Activated CD4-positive, alpha-beta T cell treated with anti-CD3 and anti-CD28 coated beads, Interleukin-2, amount 50 U/mL, for 16 hours (primary cell): ENCODE measurements around the gene EMC10.
A peak's percentile ranks its signal among the peaks of the same experiment; 100 is the strongest.

Experiments
- DNase-seq: peaks from one replicate; pipeline ENCODE4 v3.0.0-alpha.2; 2020

Gene EMC10

DNA sequence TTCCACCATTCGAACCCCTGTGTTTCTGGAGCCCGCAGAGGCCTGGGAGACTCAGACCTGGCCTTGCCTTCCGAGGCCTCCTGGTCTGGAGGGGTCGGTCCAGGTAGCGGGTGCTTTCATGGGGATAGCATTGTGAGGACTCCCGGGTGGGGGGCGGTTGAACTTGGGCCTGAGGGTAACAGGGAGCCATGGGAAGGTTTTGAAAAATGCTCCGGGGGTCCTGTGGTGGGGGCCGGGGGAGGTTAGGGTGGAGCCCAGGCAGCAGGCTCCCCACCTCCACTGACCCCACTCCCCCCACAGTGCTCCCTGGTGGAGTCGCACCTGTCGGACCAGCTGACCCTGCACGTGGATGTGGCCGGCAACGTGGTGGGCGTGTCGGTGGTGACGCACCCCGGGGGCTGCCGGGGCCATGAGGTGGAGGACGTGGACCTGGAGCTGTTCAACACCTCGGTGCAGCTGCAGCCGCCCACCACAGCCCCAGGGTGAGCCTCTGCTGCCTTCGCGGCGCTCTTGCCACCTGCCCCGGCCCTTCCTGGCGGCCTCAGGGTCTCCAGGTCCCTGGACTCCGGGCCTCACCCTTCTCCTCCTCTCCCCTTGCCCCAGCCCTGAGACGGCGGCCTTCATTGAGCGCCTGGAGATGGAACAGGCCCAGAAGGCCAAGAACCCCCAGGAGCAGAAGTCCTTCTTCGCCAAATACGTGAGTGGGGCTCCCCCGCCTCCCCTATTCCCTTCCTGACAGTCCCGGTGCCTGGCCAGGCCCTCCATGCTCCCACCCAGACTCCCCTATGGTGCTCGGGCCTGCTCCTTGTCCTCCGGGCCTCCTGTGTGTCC, 4.2 kb downstream of the EMC10 start:
- no peak for DNase-seq

DNA sequence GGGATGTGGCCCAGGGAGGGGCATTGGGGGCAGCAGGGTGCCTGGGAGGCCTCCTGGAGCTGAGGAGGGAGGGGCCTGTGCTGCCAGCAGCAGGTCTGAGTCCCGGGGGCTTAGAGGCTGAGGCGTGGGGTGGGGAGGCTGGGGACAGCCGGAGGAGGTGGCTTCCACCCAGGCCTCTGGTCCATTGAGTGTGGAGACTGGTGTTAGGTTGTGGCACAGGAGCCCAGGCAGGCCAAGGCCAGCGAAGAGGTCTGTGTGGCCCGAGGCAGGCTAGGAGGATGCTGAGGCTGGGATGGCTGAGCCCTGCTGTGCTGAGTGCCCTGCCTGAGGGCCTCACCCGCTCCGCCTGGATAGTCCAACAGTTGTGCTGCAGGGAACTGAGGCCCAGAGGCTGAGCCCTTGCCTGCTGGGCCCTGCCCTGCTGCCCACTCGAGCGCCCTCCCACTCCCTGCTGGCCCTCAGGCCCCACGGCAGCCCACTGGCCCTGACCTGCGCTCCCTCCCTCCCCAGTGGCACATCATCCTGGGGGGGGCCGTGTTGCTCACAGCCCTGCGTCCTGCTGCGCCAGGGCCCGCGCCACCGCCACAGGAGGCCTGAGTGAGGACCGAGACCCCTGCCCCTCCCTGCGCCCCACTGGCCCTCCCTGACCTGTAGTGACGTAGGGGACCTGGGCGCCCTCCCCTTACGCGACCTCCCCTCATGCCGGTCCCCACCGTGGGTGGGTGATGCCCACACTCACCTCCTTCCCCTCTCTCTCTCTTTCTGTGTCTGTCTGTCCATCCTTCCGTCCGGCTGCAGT, 5.2 kb downstream of the EMC10 start:
- DNase-seq, result no peak

DNA sequence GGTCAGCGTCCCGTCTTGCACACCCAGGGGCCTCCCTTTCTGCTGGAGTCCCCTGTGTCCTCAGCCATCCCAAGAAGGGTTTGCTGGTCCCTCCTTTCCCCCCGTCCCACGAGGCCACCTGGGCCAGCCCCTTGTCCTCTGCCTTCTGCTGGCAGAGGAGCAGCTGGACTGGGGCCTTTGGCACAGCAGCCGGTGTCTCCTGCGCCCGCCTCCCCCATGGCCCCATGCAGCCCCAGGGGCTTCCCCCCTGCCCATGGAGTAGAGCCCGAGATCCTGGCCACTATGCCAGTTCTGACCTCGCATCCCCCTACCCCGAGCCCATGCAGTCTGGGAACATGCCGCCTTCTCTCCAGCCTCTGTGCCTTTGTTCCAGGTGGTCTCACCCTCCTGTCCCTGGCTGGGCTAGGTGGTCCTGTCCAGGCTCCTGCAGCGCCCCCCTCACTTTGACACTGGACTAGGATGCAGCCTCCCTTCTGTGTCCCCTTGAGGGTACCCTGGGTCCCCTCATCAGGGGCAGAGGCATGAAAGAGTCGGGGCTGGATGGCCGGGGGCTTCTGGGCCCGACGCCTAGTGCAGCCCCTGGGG, 6.1 kb downstream of the EMC10 start:
- no peak for DNase-seq

DNA sequence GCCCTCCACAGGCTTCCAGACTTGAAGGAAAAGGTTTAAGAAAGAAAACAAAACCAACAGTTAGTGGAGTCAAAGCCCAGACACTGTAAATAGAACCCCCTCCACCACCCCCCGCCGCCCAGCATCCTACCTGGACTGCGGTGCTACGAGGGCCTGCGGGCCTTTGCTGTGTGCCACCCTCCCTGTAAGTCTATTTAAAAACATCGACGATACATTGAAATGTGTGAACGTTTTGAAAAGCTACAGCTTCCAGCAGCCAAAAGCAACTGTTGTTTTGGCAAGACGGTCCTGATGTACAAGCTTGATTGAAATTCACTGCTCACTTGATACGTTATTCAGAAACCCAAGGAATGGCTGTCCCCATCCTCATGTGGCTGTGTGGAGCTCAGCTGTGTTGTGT, 6.6 kb downstream of the EMC10 start:
- DNase-seq, result no peak

DNA sequence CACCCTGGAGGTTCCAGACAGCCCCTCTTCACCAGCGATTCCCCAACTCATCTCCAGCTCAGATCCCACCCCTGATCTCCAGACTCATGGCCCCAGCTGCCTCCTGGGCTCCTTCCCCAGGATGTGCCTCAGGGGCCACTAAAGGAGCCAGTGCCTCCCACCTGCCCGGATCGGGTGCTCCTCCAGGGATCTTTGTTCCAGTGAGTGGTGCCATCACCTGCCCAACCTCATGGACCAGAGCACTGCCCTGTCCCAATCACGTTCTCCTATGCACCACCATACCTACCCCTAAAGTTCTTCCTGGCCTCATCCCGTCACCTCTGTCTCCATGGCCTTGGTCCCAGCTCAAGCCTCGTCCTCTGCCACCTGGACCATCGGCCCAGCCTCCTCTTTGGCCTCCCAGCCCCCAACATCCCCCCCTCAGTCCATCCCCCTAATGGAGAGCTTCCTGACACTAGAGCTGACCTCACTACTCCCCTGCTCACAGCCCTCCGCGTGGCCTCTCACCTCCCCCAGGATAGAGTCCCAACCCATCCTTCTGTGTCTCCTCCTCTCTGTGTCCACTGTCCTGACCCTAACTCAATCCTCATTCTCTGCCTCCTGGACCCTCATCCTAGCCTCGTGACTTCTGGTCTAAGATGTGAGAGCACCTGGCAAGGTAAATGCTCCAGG, 9.1 kb downstream of the EMC10 start:
- DNase-seq, result no peak

DNA sequence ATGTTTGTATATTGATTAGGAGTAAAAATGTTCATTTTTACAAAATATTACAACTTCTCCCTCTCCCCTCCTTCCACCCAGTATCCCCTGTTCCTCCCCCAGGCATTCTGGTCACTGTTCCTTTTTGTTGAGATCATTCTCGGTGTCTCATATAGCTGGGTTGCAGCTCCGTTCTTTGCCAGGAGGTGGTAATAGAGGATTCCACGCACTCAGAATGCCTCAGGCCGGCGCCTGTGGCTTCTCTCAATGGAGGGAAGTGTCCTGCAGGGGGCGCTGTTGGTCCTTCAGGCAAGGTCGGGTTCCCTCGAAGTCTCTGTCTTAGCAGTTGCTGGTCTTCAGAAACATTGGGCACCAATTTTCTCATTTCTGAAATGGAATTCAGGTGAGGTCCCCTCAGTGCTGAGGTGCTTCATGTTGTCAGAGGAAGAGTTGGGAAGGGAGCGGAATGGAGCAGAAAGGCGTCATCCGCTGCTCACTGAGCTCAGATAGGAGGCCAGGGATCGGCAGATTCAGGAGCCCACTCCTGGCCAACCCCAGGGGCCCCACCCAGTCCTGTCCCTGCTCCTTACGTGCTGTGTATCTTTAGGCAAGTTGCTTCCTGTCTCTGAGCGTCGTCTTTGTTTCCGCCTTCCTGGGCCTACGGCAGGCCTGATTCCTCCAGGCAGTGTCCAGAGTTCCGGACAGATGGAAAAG, 10.7 kb downstream of the EMC10 start:
- DNase-seq, result peak; percentile 47

DNA sequence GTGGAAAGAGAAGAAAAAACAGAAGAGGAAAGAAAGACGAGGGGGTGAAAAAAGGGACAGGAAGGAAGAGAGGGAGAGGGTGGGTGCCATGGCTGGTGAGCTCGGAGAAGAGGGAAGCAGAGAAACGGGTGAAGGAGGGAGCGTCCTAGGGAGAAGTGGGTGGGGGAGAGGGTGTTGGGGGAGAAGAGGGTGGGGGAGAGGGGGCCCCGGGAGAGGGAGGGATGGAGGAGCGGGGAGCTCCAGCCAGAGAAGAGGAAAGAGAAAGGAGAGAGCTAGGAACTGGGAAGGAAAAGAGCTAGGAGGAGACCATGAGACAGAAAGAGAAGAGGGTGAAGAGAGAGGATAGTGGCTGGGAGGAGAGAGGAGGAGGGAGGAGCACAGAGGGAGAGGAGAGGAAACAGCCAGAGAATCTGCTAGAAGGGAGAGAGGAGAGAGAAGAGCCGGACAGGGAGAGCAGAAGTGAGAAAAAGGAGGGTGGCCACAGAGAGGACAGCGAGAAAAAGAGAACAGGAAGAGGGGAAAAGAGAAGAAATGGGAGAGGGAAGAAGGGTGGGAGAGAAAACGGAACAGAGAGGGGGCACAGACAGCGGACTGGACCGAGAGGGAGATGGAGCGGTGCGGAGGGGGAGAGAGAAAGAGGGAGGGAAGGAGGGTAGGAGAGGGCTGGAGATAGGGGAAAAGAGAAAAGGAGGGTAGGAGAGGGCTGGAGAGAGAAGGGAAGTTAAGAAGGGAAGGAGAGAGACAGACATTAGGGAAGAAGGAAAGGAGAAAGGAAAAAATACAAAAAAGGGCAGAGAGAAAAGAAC, 12.3 kb downstream of the EMC10 start:
- DNase-seq, result no peak

DNA sequence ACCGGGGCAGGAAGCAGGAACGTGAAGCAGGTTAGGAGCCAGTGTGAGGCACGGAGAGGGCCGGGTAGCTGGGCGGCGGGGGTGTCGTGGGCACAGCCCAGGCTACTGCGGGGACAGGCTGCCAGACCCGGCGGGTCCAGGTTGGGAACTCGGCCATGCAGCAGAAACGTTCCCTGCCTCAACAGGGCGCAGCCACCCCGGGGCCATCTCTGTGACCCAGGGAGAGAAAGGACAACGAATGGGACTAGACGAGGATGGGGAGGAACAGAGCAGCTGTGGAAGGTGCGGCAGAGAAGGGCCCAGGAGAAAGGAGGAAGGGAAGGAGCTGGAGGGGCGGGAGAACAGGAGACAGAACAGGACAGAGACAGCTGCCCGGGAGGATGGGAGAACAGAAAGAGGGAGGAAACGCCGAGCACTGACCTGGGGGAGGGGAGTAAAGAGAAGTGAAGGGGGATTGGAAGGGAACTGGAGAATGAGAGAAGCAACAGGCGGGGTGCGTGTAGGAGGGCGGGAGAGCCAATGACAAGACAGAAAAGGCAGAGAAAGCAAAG, 13.2 kb downstream of the EMC10 start:
- DNase-seq, result no peak

DNA sequence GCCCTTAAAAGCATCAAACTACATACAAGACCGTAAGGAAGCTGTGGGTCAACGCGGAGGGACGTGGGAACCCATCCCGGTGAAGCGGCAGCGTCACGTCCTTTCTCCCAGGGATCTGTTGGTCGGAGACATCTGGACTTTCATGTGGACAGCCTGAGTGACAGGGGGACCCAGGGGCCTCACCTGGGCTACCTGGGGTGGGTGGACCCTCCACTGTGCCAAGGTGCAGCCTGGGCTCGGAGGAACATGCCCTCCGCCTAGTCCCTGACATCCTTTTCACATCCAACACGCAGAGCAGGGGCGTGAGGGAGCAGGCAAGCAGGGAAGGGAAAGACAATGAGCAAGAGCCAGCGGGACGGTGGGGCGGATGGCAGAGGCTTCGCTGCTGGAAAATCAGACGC, 14.1 kb downstream of the EMC10 start:
- no peak for DNase-seq

DNA sequence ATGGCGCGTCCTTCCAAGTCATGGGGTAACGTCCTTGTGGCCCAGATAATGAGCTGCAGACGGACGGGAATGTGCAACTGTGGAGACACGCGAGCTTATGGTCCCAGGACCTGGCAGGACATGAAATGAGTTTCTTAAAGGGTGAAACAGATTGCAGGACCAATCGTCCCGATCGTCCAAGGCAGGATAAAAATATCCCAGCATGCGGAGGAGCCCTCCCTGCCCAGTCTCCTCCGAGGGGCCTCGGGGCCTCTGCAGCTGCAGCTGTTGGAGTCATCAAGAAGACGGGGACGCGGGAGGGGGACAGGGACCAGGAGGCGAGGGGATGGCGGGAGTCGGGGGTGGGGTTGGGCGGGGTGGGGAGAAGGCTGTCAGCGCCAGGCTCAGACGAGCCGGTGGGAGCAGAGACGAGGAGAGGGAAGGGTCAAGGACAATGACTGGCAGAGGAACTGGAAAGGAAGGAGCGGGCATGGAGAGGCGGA, 14.7 kb downstream of the EMC10 start:
- no peak for DNase-seq

DNA sequence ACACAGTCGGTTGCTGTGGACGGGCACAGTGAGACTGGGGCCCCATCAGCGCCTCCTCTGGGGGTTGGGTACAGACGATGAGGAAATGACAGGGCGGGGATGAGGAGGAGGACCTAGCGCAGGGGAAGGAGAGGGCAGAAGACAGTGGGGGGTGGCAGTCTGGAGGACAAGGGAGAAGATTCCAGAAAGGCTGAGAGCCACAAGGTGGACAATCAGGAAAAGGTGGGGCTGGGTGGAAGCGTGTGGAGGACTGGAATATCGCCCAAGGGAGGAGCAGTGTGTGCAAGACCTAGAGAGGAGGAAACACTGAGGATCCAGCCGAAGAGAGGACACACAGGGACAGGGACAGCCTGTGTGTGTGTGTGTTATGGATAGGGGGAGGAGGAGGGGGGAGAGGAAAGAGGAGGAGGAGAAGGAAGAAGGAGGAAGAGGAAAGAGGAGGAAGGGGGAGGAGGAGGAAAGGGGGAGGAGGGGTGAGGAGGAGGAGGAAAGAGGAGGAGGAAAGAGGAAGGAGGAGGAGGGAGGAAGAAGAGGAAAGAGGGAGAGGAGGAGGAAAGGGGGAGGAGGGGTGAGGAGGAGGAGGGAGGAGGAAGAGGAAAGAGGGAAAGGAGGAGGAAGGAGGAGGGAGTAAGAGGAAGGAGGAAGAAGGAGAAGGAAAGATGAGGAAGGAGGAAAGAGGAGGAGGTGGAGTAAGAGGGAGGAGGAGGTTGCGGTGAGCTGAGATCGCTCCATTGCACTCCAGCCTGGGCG, 16.2 kb downstream of the EMC10 start:
- DNase-seq, result no peak

DNA sequence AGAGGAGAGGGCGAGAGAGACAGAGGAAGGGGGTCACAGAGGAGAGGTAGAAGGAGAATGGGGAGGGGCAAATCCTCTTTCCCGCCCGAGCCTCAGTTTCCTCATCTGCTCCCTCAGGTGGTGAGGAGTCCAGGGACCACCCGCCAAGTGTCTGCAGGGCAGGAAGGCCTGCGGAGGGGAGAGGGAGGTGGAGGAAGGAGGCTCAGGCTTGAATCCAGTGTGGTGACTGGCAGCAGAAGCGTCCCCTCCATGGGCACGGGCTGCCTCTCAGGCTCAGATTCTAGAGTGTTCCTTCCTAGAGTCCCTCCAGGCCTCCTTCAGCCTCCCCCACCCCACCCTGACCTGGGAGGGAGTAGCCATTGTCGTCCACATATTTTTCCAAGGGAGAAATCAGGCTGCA, 16.9 kb downstream of the EMC10 start:
- DNase-seq, result no peak

DNA sequence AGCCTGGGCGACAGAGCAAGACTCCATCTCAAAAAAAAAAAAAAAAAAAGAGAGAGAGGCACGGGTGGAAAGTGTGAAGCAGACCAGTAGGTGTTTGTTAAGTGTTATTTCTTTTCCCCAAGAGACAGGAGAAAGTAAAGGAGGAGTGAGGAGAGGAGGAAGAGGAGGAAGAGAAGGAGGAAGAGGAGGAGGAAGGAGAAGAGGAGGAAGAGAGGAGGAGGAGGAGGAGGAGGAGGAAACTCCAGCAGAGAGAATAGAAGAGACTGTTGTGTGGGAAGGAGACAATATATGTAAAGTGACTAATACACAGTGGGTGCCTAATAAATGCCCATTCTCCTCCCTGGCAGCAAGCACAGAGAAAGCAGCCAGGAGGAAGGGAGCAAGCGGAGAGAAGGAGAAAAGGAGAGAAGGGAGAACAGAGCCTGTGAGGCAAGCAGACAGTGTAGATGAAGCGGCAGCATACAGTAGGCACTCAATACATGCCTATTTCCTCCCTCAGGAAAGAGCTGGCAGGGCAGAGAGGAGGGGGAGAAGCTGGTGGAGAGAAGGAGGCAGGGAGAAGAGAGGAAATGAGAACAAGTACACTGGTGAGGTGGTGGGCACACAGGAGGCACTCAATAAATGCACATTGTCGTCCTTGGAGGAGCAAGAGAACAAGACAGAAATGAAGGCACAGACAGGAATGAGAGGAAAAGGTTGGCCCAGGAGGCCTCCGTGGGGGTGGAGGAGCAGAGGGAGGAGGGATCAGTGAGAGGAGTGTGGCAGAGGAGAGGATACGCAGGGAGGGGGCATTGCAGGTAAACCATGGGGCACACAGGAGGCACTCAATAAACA, 18.1 kb downstream of the EMC10 start:
- no peak for DNase-seq

DNA sequence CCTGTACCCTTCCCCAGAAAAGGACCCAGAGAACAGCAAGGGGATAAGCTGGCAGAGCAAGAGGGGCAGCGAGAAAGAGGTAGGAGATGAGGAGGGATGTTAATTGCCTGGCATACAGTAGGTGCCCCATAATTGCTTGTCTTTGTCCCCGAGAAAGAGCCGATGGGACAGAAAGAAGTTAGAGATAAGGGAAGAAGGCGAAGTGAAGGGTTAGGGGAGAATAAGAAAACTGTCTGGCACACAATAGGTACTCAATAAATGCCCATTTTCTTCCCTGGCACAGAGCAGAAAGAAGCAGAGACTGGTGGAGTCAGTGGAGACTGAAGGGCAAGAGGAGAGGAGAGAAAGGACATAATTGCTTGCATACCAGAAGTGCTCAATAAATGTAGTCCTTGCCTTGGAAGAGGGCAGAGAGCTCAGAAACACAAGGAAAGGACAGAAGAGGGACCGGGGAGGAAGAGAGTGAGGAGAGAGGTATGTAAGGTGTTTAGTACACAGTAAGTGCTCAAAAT, 18.8 kb downstream of the EMC10 start:
- no peak for DNase-seq

DNA sequence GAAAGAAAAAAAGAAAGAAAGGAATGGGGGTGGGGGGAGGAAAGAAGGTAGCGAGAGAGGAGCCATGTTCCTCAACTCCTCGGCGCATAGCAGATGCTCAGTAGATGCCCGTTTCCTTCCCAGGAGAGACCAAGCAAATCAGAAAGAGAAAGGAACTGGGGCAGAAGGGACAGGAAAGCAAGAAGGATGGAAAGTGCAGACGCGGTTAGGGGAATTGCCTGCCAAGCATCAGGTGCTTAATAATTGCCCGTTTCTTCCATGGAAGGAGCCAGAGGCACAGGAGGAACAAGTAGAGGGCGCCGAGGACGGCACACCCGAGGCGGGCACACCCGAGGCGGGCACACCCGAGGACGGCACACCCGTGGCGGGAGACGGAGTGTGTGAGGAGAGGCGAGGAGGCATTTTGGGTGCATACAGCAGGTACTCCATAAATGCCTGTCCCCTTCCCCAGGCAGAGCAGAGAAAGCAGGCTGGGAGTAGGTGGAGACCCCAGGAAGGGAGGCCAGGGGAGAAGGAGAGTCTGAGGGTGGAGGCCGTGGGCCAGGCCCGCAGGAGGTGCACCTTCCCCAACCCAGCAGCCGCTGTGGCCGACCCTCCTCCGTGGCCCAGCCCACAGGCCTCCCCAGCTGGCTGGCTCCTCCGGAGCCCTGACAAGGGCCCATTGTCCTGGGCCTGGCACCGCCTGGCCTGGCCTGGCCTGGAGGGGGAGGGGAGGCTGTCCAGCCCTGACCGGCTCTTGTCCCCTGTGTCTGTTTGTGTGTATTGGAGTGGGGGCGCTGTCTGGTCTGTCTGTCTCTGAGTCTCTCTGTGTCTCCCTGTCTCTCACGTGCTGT, 20.1 kb downstream of the EMC10 start:
- no peak for DNase-seq

DNA sequence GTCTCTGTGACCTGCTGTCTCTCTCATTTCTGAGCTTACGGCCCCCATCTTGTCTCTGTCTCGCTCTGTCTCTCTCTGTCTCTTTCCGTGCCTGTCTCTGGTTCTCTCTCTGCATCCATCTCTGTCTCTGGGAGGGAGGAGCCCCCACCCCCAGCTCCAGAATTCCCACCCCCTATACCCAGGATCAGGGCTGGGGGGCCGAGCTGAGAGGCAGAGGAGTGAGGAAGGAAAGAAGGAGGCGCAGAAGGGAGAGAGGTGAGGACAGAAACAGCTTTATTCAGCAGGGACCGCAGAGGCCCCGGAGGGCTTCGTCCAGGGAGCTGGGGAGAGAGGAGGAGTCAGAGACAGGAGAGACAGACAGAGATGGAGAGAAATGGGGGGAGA, 20.7 kb downstream of the EMC10 start:
- no peak for DNase-seq

DNA sequence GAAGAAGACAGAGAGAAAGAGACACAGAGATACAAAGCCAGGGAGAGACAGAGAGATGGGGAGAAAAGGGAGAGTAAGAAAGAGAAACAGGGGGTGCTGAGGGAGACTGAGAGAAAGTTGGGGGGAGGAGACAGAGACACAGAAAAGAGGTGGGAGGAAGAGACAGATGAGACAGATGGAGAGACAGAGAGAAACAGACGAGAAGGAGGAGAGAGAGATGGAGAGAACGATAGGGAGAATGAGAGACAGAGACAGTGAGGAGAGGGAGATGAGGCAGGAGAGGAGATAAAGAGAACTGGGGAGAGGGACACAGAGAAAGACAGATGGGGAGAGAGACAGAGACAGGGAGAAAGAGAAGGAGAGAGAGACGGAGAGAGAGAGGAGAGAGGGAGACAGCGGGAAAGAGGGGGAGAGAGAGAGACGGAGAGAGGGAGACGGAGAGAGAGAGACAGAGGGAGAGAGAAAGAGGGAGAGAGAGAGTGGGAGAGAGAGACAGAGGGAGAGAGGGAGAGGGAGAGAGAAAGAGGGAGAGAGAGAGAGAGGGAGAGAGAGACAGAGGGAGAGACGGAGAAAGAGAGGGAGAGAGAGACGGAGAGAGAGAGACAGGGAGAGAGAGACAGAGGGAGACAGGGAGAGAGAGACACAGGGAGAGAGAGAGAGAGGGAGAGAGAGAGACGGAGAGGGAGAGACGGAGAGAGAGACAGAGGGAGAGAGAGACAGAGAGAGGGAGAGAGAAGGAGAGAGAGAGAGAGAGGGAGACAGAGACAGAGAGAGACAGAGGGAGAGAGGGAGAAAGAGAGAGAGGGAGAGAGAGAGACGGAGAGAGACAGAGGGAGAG, 22.1 kb downstream of the EMC10 start:
- no peak for DNase-seq
